ENCODE results near the gene BBOX1.

Gene BBOX1

GRCh38 chr11:27055065-27055682 is 14.6 kb downstream of the BBOX1 start:
- Mint-ChIP-seq H3K36me3 (ENCODE audit: low read depth) (no peaks in the 10 kb centered on the region), H3K27ac (no peak overlapping the region), H3K4me3 (no peak overlapping the region), H3K4me1 (no peaks in the 10 kb centered on the region), H3K9me3 (peaks cover 7% of the 10 kb centered on the region), H3K27me3 (ENCODE audit: low read depth, poor library complexity) (peaks cover 4% of the 10 kb centered on the region)
- DNase-seq = no peak
- TF ChIP-seq, protein P1, sequence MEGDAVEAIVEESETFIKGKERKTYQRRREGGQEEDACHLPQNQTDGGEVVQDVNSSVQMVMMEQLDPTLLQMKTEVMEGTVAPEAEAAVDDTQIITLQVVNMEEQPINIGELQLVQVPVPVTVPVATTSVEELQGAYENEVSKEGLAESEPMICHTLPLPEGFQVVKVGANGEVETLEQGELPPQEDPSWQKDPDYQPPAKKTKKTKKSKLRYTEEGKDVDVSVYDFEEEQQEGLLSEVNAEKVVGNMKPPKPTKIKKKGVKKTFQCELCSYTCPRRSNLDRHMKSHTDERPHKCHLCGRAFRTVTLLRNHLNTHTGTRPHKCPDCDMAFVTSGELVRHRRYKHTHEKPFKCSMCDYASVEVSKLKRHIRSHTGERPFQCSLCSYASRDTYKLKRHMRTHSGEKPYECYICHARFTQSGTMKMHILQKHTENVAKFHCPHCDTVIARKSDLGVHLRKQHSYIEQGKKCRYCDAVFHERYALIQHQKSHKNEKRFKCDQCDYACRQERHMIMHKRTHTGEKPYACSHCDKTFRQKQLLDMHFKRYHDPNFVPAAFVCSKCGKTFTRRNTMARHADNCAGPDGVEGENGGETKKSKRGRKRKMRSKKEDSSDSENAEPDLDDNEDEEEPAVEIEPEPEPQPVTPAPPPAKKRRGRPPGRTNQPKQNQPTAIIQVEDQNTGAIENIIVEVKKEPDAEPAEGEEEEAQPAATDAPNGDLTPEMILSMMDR (IDR thresholded peaks at IDR 0.05) = no peak

- H3K27me3 Mint-ChIP-seq (ENCODE audit: low read depth, poor library complexity) = peaks cover 4% of the 10 kb centered on the region
- no peaks in the 10 kb centered on the region for H3K9me3 Mint-ChIP-seq
- no peak overlapping the region for H3K27ac Mint-ChIP-seq
- no peaks in the 10 kb centered on the region for H3K4me1 Mint-ChIP-seq
- H3K4me3 Mint-ChIP-seq = no peak overlapping the region
- H3K36me3 Mint-ChIP-seq (ENCODE audit: low read depth) = no peaks in the 10 kb centered on the region
- TF ChIP-seq, protein P1 (IDR thresholded peaks at IDR 0.05) = no peak
- DNase-seq = no peak
Measured at GRCh38 chr11:27057091-27057780, 16.6 kb downstream of the BBOX1 start.

DNA sequence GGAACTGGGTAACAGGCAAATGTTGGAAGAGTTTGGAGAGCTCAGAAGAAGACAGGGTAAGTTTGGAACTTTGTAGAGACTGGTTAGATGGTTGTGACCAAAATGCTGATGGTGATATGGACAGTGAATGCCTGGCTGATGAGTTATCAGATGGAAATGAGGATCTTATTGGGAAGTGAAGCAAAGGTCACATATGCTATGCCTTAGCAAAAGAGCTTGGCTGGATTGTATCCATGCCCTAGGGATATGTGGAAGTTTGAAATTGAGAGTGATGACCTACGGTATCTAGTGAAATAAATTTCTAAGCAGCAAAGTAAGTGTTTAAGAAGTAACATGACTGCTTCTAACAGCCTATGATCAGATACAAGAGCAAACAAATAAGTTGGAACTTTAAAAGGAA is 17.8 kb downstream of the BBOX1 start:
- TF ChIP-seq, protein P1 (IDR thresholded peaks at IDR 0.05) = no peak
- Mint-ChIP-seq H3K4me1 (no peaks in the 10 kb centered on the region), H3K4me3 (no peak overlapping the region), H3K9me3 (no peaks in the 10 kb centered on the region), H3K27me3 (ENCODE audit: low read depth, poor library complexity) (peaks cover 4% of the 10 kb centered on the region), H3K27ac (peak overlapping the region; percentile 11), H3K36me3 (ENCODE audit: low read depth) (no peaks in the 10 kb centered on the region)
- DNase-seq = no peak

DNA sequence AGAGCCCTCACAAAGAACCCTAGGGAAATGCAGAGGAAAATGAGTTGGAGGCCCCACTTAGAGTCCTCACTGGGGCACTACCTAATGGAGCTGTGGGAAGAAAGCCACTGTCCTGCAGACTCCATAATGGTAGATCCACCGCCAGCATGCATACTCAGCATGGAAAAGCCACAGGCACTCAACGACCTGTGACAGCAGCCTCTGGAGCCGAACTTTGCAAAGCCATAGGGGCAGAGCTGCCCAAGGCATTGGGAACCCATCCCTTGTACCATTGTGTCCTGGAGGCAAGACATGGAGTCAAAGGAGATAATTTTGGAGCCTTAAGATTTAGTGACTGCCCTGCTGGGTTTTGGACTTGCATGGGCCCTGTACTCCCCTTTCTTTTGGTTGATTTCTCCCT is 18.8 kb downstream of the BBOX1 start:
- H3K9me3 Mint-ChIP-seq = no peaks in the 10 kb centered on the region

DNA sequence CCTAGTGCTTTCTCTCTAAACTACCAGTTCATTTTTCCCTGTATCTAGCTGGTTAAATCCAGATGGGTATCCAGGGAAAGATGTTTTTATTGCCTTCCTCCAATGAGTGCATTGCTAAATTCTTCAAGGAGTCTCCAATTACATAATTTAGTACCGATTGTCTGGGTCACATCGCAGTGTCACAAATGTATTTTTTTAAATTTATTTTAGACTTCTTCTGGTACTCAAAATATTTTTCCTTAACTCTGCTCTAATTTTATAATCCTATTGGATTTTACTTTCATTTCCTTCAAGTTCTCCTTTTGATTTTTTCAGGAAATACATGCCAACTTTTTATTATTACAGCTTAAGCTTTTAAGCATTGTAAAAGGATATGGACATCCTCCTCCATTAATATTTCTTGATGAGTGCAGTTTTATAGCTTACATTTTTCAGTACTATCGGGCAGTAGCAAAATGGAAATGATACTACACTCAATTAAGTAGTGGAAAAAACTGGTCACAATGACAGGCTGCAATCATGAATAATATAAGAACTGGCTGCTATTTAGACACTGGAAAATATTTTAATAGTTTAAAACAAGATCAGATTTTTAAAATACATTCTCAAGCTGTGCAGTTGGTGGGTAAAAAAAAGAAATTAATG is 20.3 kb downstream of the BBOX1 start:
- Mint-ChIP-seq H3K4me3 (no peak overlapping the region), H3K4me1 (no peaks in the 10 kb centered on the region), H3K9me3 (no peaks in the 10 kb centered on the region), H3K27ac (no peak overlapping the region), H3K27me3 (ENCODE audit: low read depth, poor library complexity) (peaks cover 2% of the 10 kb centered on the region), H3K36me3 (ENCODE audit: low read depth) (no peaks in the 10 kb centered on the region)
- DNase-seq = no peak
- TF ChIP-seq, protein P1 (IDR thresholded peaks at IDR 0.05) = no peak

More for the DNA sequence above, 18.8 kb downstream of the BBOX1 start:
- Mint-ChIP-seq H3K4me1 (no peaks in the 10 kb centered on the region), H3K27ac (no peak overlapping the region), H3K4me3 (no peak overlapping the region), H3K27me3 (ENCODE audit: low read depth, poor library complexity) (peaks cover 4% of the 10 kb centered on the region), H3K36me3 (ENCODE audit: low read depth) (no peaks in the 10 kb centered on the region)
- TF ChIP-seq, protein P1 (IDR thresholded peaks at IDR 0.05) = no peak
- DNase-seq = no peak
